ENCODE results near the gene TSPAN3. TPM values are rescaled to one million over a fixed set of nuclear protein-coding genes. Genes with fewer than 3 reads are reported as not detected.

Gene TSPAN3
- total RNA-seq, 1 donor from 2014 or later: 97.1 TPM

- no peak for DNase-seq
- intact Hi-C loops (cut with micrococcal nuclease): no loop called here
- ATAC-seq: peak; percentile 90
Measured at GRCh38 chr15:77060546-77060945, 10.4 kb downstream of the TSPAN3 start.

GRCh38 chr15:77059786-77060361 is 11.0 kb downstream of the TSPAN3 start:
- ATAC-seq (peak; percentile 44), DNase-seq (no peak)
- intact Hi-C loops (cut with micrococcal nuclease): no loop called here

GRCh38 chr15:77058468-77058867 is 12.4 kb downstream of the TSPAN3 start:
- intact Hi-C loops (cut with micrococcal nuclease): no loop called here
- no peak for DNase-seq

GRCh38 chr15:77057685-77058084 is 13.2 kb downstream of the TSPAN3 start:
- ATAC-seq (no peak), DNase-seq (no peak)
- intact Hi-C loops (cut with micrococcal nuclease): no loop called here

More at GRCh38 chr15:77058468-77058867, 12.4 kb downstream of the TSPAN3 start:
- no peak for ATAC-seq

- DNase-seq (no peak), ATAC-seq (no peak)
- intact Hi-C loops (cut with micrococcal nuclease): no loop called here
Measured at GRCh38 chr15:77057072-77057471, 13.8 kb downstream of the TSPAN3 start.

GRCh38 chr15:77053709-77054108 is 17.2 kb downstream of the TSPAN3 start:
- ATAC-seq: no peak
- no peak for DNase-seq
- intact Hi-C loops (cut with micrococcal nuclease): no loop called here

- DNase-seq: no peak
- ATAC-seq: no peak
- intact Hi-C loops (cut with micrococcal nuclease): no loop called here
Measured at GRCh38 chr15:77052556-77052955, 18.4 kb downstream of the TSPAN3 start.

- ATAC-seq: no peak
- DNase-seq: no peak
- intact Hi-C loops (cut with micrococcal nuclease): no loop called here
Measured at GRCh38 chr15:77048135-77048876, 22.6 kb downstream of the TSPAN3 start.

GRCh38 chr15:77046704-77047412 is 24.1 kb downstream of the TSPAN3 start:
- intact Hi-C loops (cut with micrococcal nuclease): no loop called here
- ATAC-seq: no peak
- no peak for DNase-seq

- ATAC-seq: no peak
- DNase-seq: no peak
- intact Hi-C loops (cut with micrococcal nuclease): no loop called here
Measured at GRCh38 chr15:77045985-77046384, 24.9 kb downstream of the TSPAN3 start.

- intact Hi-C loops (cut with micrococcal nuclease): no loop called here
- ATAC-seq (peak; percentile 82), DNase-seq (no peak)
Measured at GRCh38 chr15:77044228-77045042, 26.5 kb downstream of the TSPAN3 start.

- DNase-seq: no peak
- intact Hi-C loops (cut with micrococcal nuclease): no loop called here
- ATAC-seq: no peak
Measured at GRCh38 chr15:77042955-77043920, 27.7 kb downstream of the TSPAN3 start.

GRCh38 chr15:77042245-77042919 is 28.5 kb downstream of the TSPAN3 start:
- no peak for DNase-seq
- ATAC-seq: no peak
- intact Hi-C loops (cut with micrococcal nuclease): no loop called here

- intact Hi-C loops (cut with micrococcal nuclease): no loop called here
- ATAC-seq (no peak), DNase-seq (no peak)
Measured at GRCh38 chr15:77040673-77041072, 30.2 kb downstream of the TSPAN3 start.

GRCh38 chr15:77039848-77040247 is 31.1 kb downstream of the TSPAN3 start:
- intact Hi-C loops (cut with micrococcal nuclease): no loop called here
- DNase-seq (peak; percentile 26), ATAC-seq (peak; percentile 8)

- DNase-seq: no peak
- intact Hi-C loops (cut with micrococcal nuclease): no loop called here
- peak; percentile 37 for ATAC-seq
Measured at GRCh38 chr15:77039217-77039533, 31.7 kb downstream of the TSPAN3 start.

GRCh38 chr15:77038312-77039216 is 32.3 kb downstream of the TSPAN3 start:
- intact Hi-C loops (cut with micrococcal nuclease): no loop called here
- DNase-seq (no peak), ATAC-seq (no peak)

All from left ventricle myocardium superior (tissue), 1 donor.